ENCODE results near the gene LRRC4C. TPM values are rescaled to one million over a fixed set of nuclear protein-coding genes. Genes with fewer than 3 reads are reported as not detected.

LRRC4C gene
- total RNA-seq, 2 donors from 2014 or later, result 0.42 TPM; not detected in 1

GRCh38 chr11:40133498-40133897 is 1326.0 kb downstream of the LRRC4C start:
- TF ChIP-seq CTCF (IDR thresholded peaks at IDR 0.05), result no peak
- H3K4me1 ChIP-seq, result no peaks in the 10 kb centered on the region
- no peak overlapping the region for H3K4me3 ChIP-seq
- H3K27me3 ChIP-seq, result no peaks in the 10 kb centered on the region
- H3K9me3 ChIP-seq, result no peaks in the 10 kb centered on the region
- no peaks in the 10 kb centered on the region for H3K36me3 ChIP-seq
- DNase-seq, result no peak
- intact Hi-C loops (cut with DNase I), result no loop called here
- no peak overlapping the region for H3K9ac ChIP-seq (ENCODE audit: low read depth in 2 of 2, low read length in 2 of 2)
- H3K27ac ChIP-seq, result no peak overlapping the region

- Histone ChIP-seq H3K27ac (no peak overlapping the region), H3K4me3 (no peak overlapping the region), H3K27me3 (no peaks in the 10 kb centered on the region), H3K9me3 (no peaks in the 10 kb centered on the region), H3K9ac (ENCODE audit: low read depth in 2 of 2, low read length in 2 of 2) (no peak overlapping the region), H3K36me3 (no peaks in the 10 kb centered on the region), H3K4me1 (no peaks in the 10 kb centered on the region)
- intact Hi-C loops (cut with DNase I), result no loop called here
- no peak for DNase-seq
- no peak for TF ChIP-seq CTCF (IDR thresholded peaks at IDR 0.05)
Measured at GRCh38 chr11:40132912-40133311, 1326.5 kb downstream of the LRRC4C start.

GRCh38 chr11:40130427-40130826 is 1329.0 kb downstream of the LRRC4C start:
- no peak for DNase-seq
- Histone ChIP-seq H3K9me3 (no peaks in the 10 kb centered on the region), H3K4me1 (no peaks in the 10 kb centered on the region), H3K9ac (ENCODE audit: low read depth in 2 of 2, low read length in 2 of 2) (no peak overlapping the region), H3K27ac (no peak overlapping the region), H3K4me3 (no peak overlapping the region), H3K36me3 (no peaks in the 10 kb centered on the region), H3K27me3 (no peaks in the 10 kb centered on the region)
- intact Hi-C loops (cut with DNase I), result no loop called here
- no peak for TF ChIP-seq CTCF (IDR thresholded peaks at IDR 0.05)

DNA sequence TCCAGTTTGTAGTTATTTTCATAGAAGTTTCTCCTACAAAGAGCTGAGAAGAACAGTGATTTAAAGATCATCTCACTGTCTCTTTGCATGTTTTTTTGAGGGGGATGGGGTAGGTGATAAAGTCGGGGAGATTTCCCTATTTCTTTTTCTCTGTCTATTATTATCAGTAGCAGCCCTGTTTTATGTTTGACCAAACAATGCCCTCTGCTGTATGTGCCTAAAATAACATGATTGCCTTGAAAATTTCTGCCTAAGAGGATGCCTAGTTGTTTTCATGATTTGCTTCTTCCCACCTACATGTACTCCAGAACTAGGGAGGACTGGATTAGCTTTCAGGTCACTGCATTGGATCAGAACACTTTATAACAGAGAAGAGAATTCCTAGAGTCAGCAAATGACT is 1330.2 kb downstream of the LRRC4C start:
- H3K36me3 ChIP-seq, result no peaks in the 10 kb centered on the region
- H3K9ac ChIP-seq (ENCODE audit: low read depth in 2 of 2, low read length in 2 of 2), result no peak overlapping the region
- no peaks in the 10 kb centered on the region for H3K27me3 ChIP-seq
- no peaks in the 10 kb centered on the region for H3K4me1 ChIP-seq
- H3K4me3 ChIP-seq, result no peak overlapping the region
- intact Hi-C loops (cut with DNase I), result no loop called here
- no peak overlapping the region for H3K27ac ChIP-seq
- no peak for DNase-seq
- no peak for TF ChIP-seq CTCF (IDR thresholded peaks at IDR 0.05)
- H3K9me3 ChIP-seq, result no peaks in the 10 kb centered on the region

DNA sequence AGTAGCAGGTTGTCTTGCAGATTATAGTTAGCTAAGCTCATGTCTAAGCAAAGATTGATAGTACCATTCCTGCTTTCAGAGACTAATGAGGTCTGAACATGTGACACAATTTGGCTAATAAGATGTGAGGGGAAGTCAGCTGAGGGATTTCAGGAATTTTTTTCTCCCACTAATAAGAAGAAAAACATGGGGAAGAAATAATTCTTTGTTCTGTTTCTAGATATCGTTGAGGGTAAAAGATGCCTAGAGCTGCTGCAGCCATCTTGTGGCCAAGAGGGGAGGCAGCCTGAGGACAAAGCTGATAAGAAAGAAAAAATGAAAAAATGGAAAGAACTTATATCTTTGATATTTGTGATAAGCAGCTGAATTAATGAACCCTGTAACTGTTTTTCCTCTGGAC is 1334.4 kb downstream of the LRRC4C start:
- no peaks in the 10 kb centered on the region for H3K36me3 ChIP-seq
- H3K27ac ChIP-seq, result no peak overlapping the region
- no peaks in the 10 kb centered on the region for H3K9me3 ChIP-seq
- intact Hi-C loops (cut with DNase I), result no loop called here
- no peak overlapping the region for H3K4me3 ChIP-seq
- no peaks in the 10 kb centered on the region for H3K27me3 ChIP-seq
- no peaks in the 10 kb centered on the region for H3K4me1 ChIP-seq
- DNase-seq, result no peak
- TF ChIP-seq CTCF (IDR thresholded peaks at IDR 0.05), result no peak
- H3K9ac ChIP-seq (ENCODE audit: low read depth in 2 of 2, low read length in 2 of 2), result no peak overlapping the region

DNA sequence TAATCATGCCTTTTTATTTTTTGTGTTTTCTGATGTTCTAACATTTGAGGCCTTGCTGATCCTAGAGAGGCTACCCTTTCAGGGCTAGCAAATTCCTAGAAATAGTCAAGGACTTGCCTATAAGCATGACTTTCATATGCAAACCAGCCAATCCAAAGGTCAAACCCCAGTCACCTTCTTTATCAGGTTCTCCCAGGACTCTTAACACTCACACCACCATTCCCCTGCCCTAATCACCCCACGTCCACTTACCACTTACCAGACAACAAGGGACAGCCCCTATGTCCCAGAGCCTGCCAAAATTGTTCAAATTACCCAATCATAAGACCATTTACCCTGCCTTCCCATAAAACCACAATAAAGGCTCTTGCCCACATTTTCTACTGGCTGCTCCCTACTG is 1339.8 kb downstream of the LRRC4C start:
- Histone ChIP-seq H3K9ac (ENCODE audit: low read depth in 2 of 2, low read length in 2 of 2) (no peak overlapping the region), H3K27ac (no peak overlapping the region), H3K4me1 (no peaks in the 10 kb centered on the region), H3K9me3 (no peaks in the 10 kb centered on the region), H3K4me3 (no peak overlapping the region), H3K27me3 (no peaks in the 10 kb centered on the region), H3K36me3 (no peaks in the 10 kb centered on the region)
- no peak for DNase-seq
- intact Hi-C loops (cut with DNase I), result no loop called here
- TF ChIP-seq CTCF (IDR thresholded peaks at IDR 0.05), result no peak
